ENCODE results near the gene USP5. TPM values are rescaled to one million over a fixed set of nuclear protein-coding genes. Genes with fewer than 3 reads are reported as not detected.
"Not testable (repeated sequence)": the region's sequence is repeated elsewhere in the genome, so short reads cannot be mapped to it uniquely, and the experiment has no call there.

Gene USP5
- total RNA-seq, 2 donors from 2014 or later: 35.3 to 45.1 TPM

- Histone ChIP-seq H3K27ac (no peak overlapping the region), H3K9me3 (no peaks in the 10 kb centered on the region), H3K27me3 (no peaks in the 10 kb centered on the region), H3K4me3 (no peak overlapping the region), H3K4me1 (no peaks in the 10 kb centered on the region), H3K36me3 (peaks cover 84% of the 10 kb centered on the region)
- TF ChIP-seq, protein P1, sequence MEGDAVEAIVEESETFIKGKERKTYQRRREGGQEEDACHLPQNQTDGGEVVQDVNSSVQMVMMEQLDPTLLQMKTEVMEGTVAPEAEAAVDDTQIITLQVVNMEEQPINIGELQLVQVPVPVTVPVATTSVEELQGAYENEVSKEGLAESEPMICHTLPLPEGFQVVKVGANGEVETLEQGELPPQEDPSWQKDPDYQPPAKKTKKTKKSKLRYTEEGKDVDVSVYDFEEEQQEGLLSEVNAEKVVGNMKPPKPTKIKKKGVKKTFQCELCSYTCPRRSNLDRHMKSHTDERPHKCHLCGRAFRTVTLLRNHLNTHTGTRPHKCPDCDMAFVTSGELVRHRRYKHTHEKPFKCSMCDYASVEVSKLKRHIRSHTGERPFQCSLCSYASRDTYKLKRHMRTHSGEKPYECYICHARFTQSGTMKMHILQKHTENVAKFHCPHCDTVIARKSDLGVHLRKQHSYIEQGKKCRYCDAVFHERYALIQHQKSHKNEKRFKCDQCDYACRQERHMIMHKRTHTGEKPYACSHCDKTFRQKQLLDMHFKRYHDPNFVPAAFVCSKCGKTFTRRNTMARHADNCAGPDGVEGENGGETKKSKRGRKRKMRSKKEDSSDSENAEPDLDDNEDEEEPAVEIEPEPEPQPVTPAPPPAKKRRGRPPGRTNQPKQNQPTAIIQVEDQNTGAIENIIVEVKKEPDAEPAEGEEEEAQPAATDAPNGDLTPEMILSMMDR (IDR thresholded peaks at IDR 0.05): no peak
- no peak for DNase-seq (ENCODE audit: low spot score)
Measured at GRCh38 chr12:6860942-6861341, 9.0 kb downstream of the USP5 start.

DNA sequence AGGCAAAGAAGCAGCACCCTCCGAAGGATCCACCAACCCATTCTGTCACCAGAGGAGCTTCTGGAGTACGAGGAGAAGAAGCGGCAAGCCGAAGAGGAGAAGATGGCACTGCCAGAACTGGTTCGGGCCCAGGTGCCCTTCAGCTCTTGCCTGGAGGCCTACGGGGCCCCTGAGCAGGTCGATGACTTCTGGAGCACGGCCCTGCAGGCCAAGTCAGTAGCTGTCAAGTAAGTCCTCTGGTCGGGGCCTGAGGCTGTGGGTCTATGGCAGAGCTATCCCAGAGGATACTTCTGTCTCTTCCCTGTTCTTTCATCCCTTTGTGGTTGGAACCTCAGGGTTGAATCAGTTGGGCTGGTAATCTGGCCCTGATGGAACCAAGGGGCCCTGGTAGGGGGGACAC lies 9.4 kb downstream of the USP5 start:
- Histone ChIP-seq H3K27me3 (no peaks in the 10 kb centered on the region), H3K4me1 (no peaks in the 10 kb centered on the region), H3K27ac (no peak overlapping the region), H3K36me3 (peaks cover 79% of the 10 kb centered on the region), H3K4me3 (no peak overlapping the region), H3K9me3 (no peaks in the 10 kb centered on the region)
- no peak for DNase-seq (ENCODE audit: low spot score)
- TF ChIP-seq, protein P1 (IDR thresholded peaks at IDR 0.05): no peak

DNA sequence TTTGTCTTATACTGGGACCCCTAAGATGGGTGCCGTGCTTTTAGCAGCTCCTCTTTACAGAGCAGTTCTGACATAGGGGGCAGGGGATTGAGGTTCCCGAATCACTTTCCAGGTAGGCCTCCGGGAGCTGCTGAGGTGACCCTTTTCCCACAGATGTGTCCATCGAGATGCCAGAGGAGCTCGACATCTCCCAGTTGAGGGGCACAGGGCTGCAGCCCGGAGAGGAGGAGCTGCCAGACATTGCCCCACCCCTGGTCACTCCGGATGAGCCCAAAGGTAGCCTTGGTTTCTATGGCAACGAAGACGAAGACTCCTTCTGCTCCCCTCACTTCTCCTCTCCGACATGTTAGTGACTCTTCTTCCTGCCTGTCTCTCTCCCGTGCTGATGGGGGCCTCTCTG lies 11.1 kb downstream of the USP5 start:
- peaks cover 0 to 7% of the 10 kb centered on the region in 2 donors for H3K4me1 ChIP-seq

GRCh38 chr12:6863586-6864321 lies 11.8 kb downstream of the USP5 start:
- H3K9me3 ChIP-seq: no peaks in the 10 kb centered on the region
- TF ChIP-seq, protein P1 (IDR thresholded peaks at IDR 0.05): no peak
- H3K4me1 ChIP-seq: peaks cover 0 to 13% of the 10 kb centered on the region in 2 donors
- no peak overlapping the region for H3K4me3 ChIP-seq
- H3K27ac ChIP-seq: no peak overlapping the region
- H3K36me3 ChIP-seq: peaks cover 56% of the 10 kb centered on the region
- no peaks in the 10 kb centered on the region for H3K27me3 ChIP-seq
- DNase-seq (ENCODE audit: low spot score): no peak

More for the DNA sequence above, 11.1 kb downstream of the USP5 start:
- DNase-seq (ENCODE audit: low spot score): no peak
- TF ChIP-seq, protein P1 (IDR thresholded peaks at IDR 0.05): no peak
- no peaks in the 10 kb centered on the region for H3K27me3 ChIP-seq
- peaks cover 63% of the 10 kb centered on the region for H3K36me3 ChIP-seq
- no peaks in the 10 kb centered on the region for H3K9me3 ChIP-seq
- no peak overlapping the region for H3K4me3 ChIP-seq
- no peak overlapping the region for H3K27ac ChIP-seq

DNA sequence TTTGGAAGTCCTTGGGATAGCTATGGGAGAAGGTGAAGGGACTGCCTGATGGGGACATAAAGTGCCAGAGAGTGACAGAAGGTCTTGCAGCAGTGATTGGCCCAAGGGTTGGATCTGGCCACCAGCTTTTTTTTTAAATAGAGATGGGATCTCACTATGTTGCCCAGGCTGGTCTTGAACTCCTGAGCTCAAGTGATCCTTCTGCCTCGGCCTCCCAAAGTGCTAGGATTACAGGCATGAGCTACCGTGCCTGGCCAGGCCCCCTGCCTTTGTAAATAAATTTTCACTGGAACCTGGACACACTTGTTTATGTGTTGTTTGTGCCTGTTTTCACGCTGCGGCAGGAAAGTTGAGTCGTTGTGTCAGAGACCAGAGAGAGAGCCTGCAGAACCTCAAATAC lies 13.4 kb downstream of the USP5 start:
- H3K27me3 ChIP-seq; H3K27ac ChIP-seq; DNase-seq (ENCODE audit: low spot score); H3K9me3 ChIP-seq; H3K4me3 ChIP-seq: not testable (repeated sequence)
- Histone ChIP-seq H3K4me1 (peaks cover 0 to 29% of the 10 kb centered on the region in 2 donors), H3K36me3 (peaks cover 52% of the 10 kb centered on the region)

- no peaks in the 10 kb centered on the region for H3K27me3 ChIP-seq
- peaks cover 0 to 36% of the 10 kb centered on the region in 2 donors for H3K4me1 ChIP-seq
- H3K27ac ChIP-seq: peak overlapping the region; percentile 93 to 96
- DNase-seq (ENCODE audit: low spot score): no peak
- H3K9me3 ChIP-seq: no peaks in the 10 kb centered on the region
- TF ChIP-seq, protein P1 (IDR thresholded peaks at IDR 0.05): no peak
- H3K4me3 ChIP-seq: peak overlapping the region; percentile 71 to 93
- peaks cover 51% of the 10 kb centered on the region for H3K36me3 ChIP-seq
Measured at GRCh38 chr12:6866163-6866919, 14.4 kb downstream of the USP5 start.

Data from right atrium auricular region (tissue), 2 donors.